Measurements from ENCODE around the gene USP3.
"Not testable (repeated sequence)": the region's sequence is repeated elsewhere in the genome, so short reads cannot be mapped to it uniquely, and the experiment has no call there.

The USP3 gene

DNA sequence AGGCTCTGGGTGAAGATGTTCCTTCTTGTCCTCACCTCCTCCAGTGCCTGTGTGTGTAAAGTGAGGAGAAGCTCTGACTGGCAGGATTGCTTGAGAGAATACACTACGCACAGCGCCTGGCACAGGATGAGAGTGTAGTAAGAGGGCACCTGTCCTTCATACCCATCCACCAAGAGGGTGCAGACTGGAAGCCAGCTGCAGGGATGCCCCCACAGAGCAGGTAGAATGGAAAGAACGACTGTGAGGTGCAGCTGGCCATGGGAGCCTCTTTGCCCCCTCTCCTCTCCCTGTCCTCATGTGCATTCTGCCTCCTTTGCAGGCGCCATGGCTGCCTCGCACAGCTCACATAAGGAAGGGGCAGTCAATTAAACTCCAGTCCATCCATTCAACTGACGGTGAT lies 105.1 kb downstream of the USP3 start:
- no peak for DNase-seq (ENCODE audit: low read depth, low spot score)

DNA sequence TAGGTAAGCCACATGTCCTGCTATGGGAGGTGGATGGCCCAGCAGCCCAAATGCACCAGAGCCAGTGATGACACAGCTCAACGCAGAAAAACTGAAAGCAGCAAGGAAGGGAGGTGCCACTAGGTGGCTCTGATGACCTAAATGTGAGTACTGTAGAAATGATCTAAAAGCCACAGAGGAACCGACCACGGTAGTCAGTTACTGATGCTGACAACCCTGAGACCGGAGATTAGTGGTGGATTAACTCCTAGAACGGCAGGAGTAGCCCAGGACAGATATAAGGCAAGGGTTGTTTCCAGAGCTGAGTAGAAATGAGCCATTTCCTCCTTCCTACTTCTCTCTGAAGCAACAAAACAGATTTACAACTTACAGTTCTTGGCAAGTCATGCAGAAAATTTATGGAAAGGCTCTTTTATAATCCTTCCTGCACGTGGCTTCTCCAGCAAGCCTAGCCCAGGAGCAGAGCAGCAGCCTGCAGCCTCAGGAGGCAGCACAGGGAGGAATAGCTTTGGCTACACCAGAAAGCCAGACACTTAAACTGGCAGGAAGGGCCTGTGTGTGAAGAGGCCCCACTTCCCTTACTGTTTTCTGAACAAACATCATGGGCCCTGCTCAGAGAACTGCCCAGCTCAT lies 105.9 kb downstream of the USP3 start:
- peak; percentile 41 for DNase-seq (ENCODE audit: low read depth, low spot score)

DNA sequence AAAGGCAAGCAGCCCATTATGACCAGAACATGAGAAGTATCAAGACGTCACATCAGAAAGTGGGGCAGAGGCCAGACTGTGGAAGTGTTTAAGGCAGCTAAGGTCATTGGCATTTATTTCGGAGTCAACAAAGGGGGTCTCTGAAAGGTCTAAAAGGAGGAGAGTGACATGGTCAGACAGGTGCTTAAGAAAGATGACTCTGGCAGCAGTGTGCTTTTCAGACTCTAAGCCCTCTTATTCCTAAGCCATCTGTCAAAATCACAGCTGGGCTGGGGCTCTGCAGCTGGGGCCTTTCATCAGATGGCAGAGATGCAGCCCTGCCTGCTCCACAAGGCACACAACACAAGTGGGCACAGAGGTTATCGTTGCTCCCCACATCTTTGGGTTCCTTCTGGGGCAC lies 106.8 kb downstream of the USP3 start:
- no peak for DNase-seq (ENCODE audit: low read depth, low spot score)

DNA sequence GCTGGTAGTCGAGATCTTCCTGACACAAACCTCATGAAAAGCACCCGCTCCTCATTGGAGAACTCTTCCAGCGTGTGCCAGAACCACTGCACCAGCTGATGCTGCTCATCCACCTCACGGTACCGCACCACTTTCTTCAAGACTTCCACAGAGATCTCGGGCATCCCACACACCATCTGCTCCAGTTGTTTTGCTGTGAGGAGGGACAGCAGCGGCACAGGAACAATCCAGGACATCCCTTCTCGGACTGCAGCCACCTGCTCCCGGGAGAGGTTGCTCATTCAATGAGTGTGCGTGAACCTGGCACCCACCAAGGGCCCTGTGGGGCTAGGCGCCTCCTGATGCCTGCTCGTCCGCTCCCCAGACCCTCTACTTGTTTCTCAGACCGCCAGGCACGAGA lies 107.9 kb downstream of the USP3 start:
- DNase-seq (ENCODE audit: low read depth, low spot score), result no peak

DNA sequence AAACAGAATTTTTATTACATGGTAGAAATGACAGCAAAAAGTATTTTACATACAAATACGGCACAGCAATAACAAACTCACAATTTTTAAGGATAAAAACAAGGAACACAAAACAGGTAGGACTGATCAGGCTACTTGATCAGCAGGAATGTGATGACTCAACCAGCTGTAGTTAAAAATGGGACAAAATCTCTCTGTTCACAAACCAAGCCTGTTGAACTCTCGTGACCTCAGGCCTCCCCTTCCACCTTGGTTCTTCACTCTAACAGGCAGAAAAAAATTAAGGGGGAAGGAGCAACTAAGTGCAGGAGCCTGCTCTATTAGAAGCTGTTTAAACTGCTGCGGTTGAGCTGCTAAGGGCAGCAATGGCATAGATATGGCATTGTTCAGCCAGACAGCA lies 111.5 kb downstream of the USP3 start:
- no peak for DNase-seq (ENCODE audit: low read depth, low spot score)

DNA sequence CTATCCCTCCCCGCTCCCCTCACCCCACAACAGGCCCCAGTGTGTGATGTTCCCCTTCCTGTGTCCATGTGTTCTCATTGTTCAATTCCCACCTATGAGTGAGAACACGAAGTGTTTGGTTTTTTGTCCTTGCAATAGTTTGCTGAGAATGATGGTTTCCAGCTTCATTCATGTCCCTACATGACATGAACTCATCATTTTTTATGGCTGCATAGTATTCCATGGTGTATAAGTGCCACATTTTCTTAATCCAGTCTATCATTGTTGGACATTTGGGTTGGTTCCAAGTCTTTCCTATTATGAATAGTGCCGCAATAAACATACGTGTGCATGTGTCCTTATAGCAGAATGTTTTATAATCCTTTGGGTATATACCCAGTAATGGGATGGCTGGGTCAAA lies 112.8 kb downstream of the USP3 start:
- DNase-seq (ENCODE audit: low read depth, low spot score), result not testable (repeated sequence)

DNA sequence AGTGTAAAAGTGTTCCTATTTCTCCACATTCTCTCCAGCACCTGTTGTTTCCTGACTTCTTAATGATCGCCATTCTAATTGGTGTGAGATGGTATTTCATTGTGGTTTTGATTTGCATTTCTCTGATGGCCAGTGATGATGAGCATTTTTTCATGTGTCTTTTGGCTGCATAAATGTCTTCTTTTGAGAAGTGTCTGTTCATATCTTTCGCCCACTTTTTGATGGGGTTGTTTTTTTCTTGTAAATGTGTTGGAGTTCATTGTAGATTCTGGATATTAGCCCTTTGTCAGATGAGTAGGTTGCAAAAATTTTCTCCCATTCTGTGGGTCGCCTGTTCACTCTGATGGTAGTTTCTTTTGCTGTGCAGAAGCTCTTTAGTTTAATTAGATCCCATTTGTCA lies 113.2 kb downstream of the USP3 start:
- DNase-seq (ENCODE audit: low read depth, low spot score), result not testable (repeated sequence)

DNA sequence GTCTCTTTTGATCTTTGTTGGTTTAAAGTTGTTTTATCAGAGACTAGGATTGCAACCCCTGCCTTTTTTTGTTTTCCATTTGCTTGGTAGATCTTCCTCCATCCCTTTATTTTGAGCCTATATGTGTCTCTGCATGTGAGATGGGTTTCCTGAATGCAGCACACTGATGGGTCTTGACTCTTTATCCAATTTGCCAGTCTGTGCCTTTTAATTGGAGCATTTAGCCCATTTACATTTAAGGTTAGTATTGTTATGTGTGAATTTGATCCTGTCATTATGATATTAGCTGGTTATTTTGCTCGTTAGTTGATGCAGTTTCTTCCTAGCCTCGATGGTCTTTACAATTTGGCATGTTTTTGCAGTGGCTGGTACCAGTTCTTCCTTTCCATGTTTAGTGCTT lies 116.4 kb downstream of the USP3 start:
- DNase-seq (ENCODE audit: low read depth, low spot score), result not testable (repeated sequence)

DNA sequence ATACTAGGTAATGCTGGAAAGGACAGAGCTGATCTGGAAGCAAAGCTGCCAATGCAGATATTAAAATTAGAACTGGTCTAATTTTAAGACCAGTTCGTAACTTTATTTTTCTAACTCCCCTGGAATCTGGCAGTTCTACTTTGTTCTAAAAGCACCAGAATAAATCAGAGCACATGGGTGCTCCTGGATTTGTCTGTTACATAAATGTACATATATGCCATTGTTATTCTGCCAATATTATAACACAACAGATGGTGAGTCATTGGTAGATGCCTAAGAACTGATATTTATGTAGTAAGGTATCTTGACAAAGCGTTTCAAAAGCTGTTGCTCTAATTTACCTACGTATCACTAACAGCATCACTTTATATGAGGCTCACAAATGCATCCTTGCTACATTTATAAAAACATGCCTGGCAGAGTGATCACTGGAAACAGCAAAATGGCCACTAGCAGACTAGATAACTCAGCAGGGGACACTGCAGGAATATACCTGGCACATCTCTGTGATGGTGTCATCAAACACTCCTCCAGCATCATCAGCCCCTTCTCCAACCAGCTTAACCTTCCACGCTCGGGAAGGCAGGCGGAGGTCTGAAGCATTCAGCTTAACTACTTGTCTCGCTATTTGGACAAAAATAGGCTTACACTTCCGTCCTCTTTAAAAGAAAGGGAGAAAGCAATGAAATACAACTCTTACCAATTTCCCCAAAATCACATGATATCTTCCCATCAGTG lies 119.0 kb downstream of the USP3 start:
- DNase-seq (ENCODE audit: low read depth, low spot score), result no peak

DNA sequence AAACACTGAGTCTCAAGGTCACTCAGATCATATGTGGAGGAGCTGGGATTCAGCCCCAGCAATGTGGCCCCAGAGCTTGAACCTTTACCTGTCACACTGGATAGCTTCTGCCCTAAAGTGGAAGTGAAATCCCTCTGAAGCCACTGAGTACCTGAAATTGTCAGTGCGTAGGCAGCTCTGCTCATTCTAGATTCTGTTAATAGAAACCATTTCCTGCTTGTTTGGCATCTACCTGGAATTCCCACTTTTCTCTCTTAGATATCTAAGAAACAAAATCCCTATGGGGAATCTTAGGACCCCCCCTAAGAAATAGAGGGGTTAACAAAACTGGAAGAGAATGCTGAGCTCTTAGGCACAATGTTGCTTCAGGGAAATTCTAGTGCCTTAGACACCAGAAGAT lies 122.6 kb downstream of the USP3 start:
- no peak for DNase-seq (ENCODE audit: low read depth, low spot score)

DNA sequence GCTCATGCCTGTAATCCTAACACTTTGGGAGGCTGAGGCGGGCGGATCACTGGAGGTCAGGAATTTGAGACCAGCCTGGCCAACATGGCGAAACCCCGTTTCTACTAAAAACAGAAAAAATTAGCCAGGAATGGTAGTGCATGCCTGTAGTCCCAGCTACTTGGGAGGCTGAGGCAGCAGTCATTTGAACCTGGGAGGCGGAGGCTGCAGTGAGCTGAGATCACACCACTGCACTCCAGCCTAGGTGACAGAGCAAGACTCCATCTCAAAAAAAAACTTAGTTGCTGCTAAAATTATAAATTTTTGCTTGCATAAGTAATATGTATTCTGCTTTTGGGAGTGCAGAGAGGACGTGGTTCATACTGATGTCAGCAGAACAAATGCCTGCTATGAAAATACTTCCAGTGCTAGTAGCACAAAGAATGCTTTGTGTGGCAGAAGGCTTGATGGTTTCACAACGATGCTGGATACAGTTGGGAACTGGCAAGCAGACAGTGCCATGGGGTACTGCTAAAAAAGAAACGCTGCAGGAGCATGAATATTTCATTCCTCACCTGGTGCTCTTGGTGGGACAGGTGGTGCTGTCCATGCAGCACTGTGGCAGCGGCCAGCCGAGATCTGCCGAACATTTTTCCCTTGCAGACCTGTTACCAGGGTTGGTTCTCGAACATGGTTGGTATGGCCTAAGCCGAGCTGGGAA lies 123.9 kb downstream of the USP3 start:
- no peak for DNase-seq (ENCODE audit: low read depth, low spot score)

DNA sequence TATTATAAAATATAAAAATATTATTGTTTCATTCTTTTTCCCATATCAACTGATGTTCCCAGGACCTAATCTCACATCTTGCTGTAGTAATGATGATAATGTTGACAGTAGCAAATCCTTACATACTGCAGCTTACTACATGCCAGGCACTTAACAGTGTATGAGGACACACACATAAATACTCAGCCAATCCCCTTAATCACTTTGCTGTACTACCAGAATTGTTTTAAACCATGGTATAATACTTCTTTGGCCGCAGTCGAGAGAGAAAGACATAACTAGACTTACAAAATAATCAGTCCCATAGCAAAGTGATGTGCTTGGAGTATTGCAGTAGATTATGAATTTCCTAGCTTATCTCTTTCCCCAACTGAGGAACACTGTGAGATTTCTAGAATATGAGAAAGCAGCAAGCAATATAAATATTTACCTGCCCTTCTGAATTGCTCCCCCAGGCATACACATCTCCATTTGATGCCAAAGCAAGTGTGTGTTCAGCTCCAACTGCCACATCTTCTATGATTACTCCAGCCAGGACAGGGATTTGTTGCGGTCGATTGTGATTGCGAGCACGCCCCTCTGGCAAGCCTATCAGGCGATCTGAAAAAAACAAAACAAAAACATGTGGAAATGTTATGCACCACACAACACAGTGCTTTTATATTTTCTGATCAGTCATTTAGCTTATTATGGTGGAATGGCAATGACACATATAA lies 125.8 kb downstream of the USP3 start:
- DNase-seq (ENCODE audit: low read depth, low spot score), result no peak

DNA sequence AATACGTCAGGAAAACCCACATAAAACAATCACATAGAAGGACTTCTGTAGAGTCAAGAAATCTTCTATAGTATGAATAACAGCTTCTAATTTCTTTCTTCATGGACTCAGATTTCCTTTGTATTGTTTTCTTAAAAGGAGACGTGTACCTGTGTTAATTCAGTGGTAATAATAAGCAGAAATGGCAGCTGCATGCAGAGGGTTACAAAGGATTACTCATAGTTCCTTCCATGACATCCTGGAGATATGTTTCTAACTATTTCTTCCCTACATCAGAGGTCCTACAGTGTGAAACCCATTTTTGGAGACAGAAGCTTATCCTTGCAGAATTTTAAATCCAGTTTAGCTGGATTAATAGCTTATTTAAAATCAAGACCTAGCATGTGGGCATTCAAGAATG lies 128.9 kb downstream of the USP3 start:
- DNase-seq (ENCODE audit: low read depth, low spot score), result no peak

DNA sequence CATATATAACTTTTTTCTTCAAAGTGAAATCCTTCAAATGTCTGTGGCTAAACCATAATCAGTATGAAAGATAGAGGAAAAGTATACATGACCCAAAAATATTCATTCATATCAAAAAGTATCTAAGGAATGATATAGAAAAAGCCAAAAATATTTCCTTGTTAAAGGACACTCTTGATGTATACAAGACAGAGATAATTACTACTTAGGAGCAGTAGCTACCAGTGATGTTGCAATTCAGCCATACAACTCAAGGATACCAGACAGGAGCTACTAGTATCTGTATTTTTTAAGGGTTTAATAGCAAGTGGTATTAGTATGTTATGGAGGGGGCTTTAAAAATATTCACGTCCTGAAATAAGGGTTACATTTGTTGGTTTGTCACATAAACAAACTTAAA lies 129.8 kb downstream of the USP3 start:
- no peak for DNase-seq (ENCODE audit: low read depth, low spot score)

DNA sequence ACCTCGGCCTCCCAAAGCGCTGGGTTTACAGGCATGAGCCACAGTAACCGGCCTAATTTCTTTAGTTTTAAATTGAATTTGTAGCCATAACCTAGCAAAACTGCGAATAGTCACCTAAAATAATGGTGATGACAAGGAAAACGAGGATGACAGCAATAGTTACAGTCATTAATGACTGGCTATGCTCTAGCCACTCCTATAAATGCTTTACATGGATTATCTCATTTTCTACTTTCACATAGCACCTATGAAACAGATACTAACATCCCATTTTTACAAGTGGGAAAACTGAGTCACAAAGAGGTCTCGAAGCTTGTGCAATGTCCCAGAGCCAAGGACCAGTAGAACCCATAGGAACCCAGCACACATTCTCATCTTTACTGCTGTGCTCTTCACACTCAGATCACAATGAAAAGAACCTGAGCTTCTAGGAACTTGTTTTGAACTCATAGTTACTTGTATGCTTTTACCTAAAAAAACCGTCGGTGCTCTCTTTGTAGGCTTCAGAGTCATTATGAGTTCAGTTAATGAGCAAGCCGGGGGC lies 132.2 kb downstream of the USP3 start:
- DNase-seq (ENCODE audit: low read depth, low spot score), result no peak

DNA sequence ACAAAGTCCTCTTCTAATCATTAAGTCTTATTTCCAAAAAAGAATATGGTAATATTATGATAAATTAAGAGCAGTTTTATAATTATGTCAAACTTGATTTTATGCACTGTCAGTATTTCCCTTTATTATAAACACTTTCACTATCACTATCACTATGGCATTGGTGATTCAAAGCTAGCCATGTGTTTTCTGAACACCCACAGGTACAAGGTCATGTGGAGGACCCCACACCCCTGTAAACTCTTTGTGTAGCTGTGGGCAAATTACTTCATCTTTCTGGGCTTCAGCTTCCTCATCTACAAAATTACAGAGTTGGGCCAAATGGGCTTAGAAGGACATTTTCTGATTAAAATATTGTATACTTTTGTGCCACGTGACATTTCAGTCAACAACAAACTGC lies 134.4 kb downstream of the USP3 start:
- no peak for DNase-seq (ENCODE audit: low read depth, low spot score)

DNA sequence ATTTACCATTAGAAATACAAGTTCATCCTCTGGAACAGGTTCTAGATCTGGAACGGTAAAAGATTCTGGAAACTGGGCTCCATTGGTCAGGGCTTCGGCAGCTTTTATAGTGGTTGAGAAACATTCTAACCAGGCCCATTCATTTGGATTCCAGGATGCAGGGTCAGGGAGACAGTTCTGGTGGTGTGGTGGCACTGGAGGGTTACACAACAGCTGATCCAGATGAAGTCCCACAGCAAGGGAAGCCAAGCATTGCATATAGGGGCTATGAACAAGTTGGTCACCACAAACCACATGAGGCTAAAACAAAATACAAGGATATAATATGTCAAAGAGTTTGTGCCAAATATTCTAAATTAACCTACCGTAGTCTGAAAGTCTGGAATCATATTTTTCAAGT lies 135.8 kb downstream of the USP3 start:
- no peak for DNase-seq (ENCODE audit: low read depth, low spot score)
